OCI-LY1 (cell line): ENCODE results near the gene GALNT17.
"Not testable (repeated sequence)": the region's sequence is repeated elsewhere in the genome, so short reads cannot be mapped to it uniquely, and the experiment has no call there.

ENCODE experiments used
- H2AFZ ChIP-seq: fragments of 200-600 bp; sonication (generic), shearing (Covaris generic); 2 replicates; pipeline ENCODE4 v1.6.0; 2014; ENCODE audit warnings: antibody characterized with exemption, mild to moderate bottlenecking, low read length
- H3F3A ChIP-seq: fragments of 200-600 bp; sonication (generic), shearing (Covaris generic); 2 replicates; pipeline ENCODE4 v1.6.0; 2014; ENCODE audit warnings: mild to moderate bottlenecking, antibody characterized with exemption, low read length, moderate library complexity; ENCODE audit not compliant: insufficient read depth
- H3K27ac ChIP-seq: fragments of 200-600 bp; sonication (generic); 2 replicates; pipeline ENCODE4 v1.5.1; 2014; ENCODE audit warnings: low read length, mixed run types, mild to moderate bottlenecking, low read depth; ENCODE audit not compliant: poor library complexity, severe bottlenecking
- H3K27me3 ChIP-seq: fragments of 200-600 bp; sonication (generic); 2 replicates; pipeline ENCODE4 v1.6.0; 2014; ENCODE audit warnings: antibody characterized with exemption, mild to moderate bottlenecking, low read length, moderate library complexity; ENCODE audit not compliant: insufficient read depth
- H3K36me3 ChIP-seq: fragments of 200-600 bp; sonication (generic); 2 replicates; pipeline ENCODE4 v1.6.1; 2014; ENCODE audit warnings: mild to moderate bottlenecking, antibody characterized with exemption, low read length, moderate library complexity, mixed read lengths; ENCODE audit not compliant: insufficient read depth
- H3K4me1 ChIP-seq: fragments of 200-600 bp; sonication (generic); 2 replicates; pipeline ENCODE4 v1.5.1; 2014; ENCODE audit warnings: mild to moderate bottlenecking, low read length, moderate library complexity; ENCODE audit not compliant: insufficient read depth, severe bottlenecking
- H3K4me2 ChIP-seq: fragments of 200-600 bp; sonication (generic), shearing (Covaris generic); 2 replicates; pipeline ENCODE4 v1.6.1; 2014; ENCODE audit warnings: low read length
- H3K4me3 ChIP-seq: fragments of 200-600 bp; sonication (generic); 2 replicates; pipeline ENCODE4 v1.5.1; 2014; ENCODE audit warnings: low read length, low read depth, mild to moderate bottlenecking, mixed read lengths; ENCODE audit not compliant: poor library complexity, severe bottlenecking
- H3K79me2 ChIP-seq: fragments of 200-600 bp; shearing (Covaris generic); 2 replicates; pipeline ENCODE4 v1.6.1; 2016; ENCODE audit warnings: mixed run types, low read length, mixed read lengths; ENCODE audit not compliant: insufficient read depth
- H3K9ac ChIP-seq: fragments of 200-600 bp; sonication (generic), shearing (Covaris generic); 2 replicates; pipeline ENCODE4 v1.6.1; 2014; ENCODE audit warnings: mild to moderate bottlenecking, low read length, mixed read lengths
- H3K9me2 ChIP-seq: fragments of 200-600 bp; sonication (generic), shearing (Covaris generic); 2 replicates; pipeline ENCODE4 v1.6.1; 2014; ENCODE audit warnings: low read depth, mild to moderate bottlenecking, low read length, mixed read lengths
- H3K9me3 ChIP-seq: fragments of 200-600 bp; shearing (Covaris generic); 2 replicates; pipeline ENCODE4 v1.6.1; 2014; ENCODE audit warnings: low read length, mixed read lengths
- H4K20me1 ChIP-seq: fragments of 200-600 bp; sonication (generic), shearing (Covaris generic); 2 replicates; pipeline ENCODE4 v1.6.0; 2016; ENCODE audit warnings: mild to moderate bottlenecking, low read length; ENCODE audit not compliant: insufficient read depth
- CTCF ChIP-seq: fragments of 200-600 bp; sonication (generic), shearing (Covaris generic); IDR thresholded peaks from 2 replicates; pipeline ENCODE4 v1.5.1; 2017; ENCODE audit warnings: mild to moderate bottlenecking, antibody characterized with exemption, low read length, moderate library complexity, mixed read lengths
- EZH2 ChIP-seq: fragments of 200-600 bp; sonication (generic), shearing (Covaris generic); IDR thresholded peaks from 2 replicates; pipeline ENCODE4 v1.8.0; 2017; ENCODE audit warnings: borderline replicate concordance, mixed run types, mild to moderate bottlenecking, antibody characterized with exemption, low read length, moderate library complexity, mixed read lengths

The GALNT17 gene

GRCh38 chr7:71580027-71580426 lies 448.1 kb downstream of the GALNT17 start:
- Histone ChIP-seq H3F3A (no peaks in the 10 kb centered on the region), H3K27me3 (no peaks in the 10 kb centered on the region), H3K36me3 (no peaks in the 10 kb centered on the region), H4K20me1 (no peaks in the 10 kb centered on the region), H3K4me1 (no peaks in the 10 kb centered on the region), H3K9me2 (no peaks in the 10 kb centered on the region), H3K27ac (no peak overlapping the region), H2AFZ (no peak overlapping the region), H3K4me2 (no peak overlapping the region), H3K79me2 (no peaks in the 10 kb centered on the region), H3K9ac (no peak overlapping the region), H3K9me3 (no peaks in the 10 kb centered on the region), H3K4me3 (no peak overlapping the region)
- TF ChIP-seq EZH2 (no peak), CTCF (no peak)

- Histone ChIP-seq H3K27ac (no peak overlapping the region), H2AFZ (no peak overlapping the region), H3K79me2 (no peaks in the 10 kb centered on the region), H4K20me1 (no peaks in the 10 kb centered on the region), H3F3A (no peaks in the 10 kb centered on the region), H3K27me3 (no peaks in the 10 kb centered on the region), H3K4me3 (no peak overlapping the region), H3K4me1 (no peaks in the 10 kb centered on the region), H3K4me2 (no peak overlapping the region), H3K36me3 (no peaks in the 10 kb centered on the region), H3K9me3 (no peaks in the 10 kb centered on the region), H3K9ac (no peak overlapping the region), H3K9me2 (no peaks in the 10 kb centered on the region; the same call in 1 of the 2 replicates)
- TF ChIP-seq CTCF, result no peak
- TF ChIP-seq EZH2, result no peak
Measured at GRCh38 chr7:71584256-71584655, 452.3 kb downstream of the GALNT17 start.

- no peaks in the 10 kb centered on the region for H3K36me3 ChIP-seq
- no peak overlapping the region for H3K27ac ChIP-seq
- H2AFZ ChIP-seq, result no peak overlapping the region
- H3K4me1 ChIP-seq, result no peaks in the 10 kb centered on the region
- TF ChIP-seq EZH2, result no peak
- no peak for TF ChIP-seq CTCF
- no peaks in the 10 kb centered on the region for H4K20me1 ChIP-seq
- no peaks in the 10 kb centered on the region for H3F3A ChIP-seq
- H3K27me3 ChIP-seq, result no peaks in the 10 kb centered on the region
- no peak overlapping the region for H3K4me3 ChIP-seq
- no peaks in the 10 kb centered on the region for H3K9me2 ChIP-seq
- H3K9ac ChIP-seq, result no peak overlapping the region
- H3K9me3 ChIP-seq, result no peaks in the 10 kb centered on the region
- H3K4me2 ChIP-seq, result no peak overlapping the region
- no peaks in the 10 kb centered on the region for H3K79me2 ChIP-seq
Measured at GRCh38 chr7:71591876-71592275, 459.9 kb downstream of the GALNT17 start.

GRCh38 chr7:71592388-71592787 lies 460.4 kb downstream of the GALNT17 start:
- not testable (repeated sequence) for H3K4me3 ChIP-seq, H2AFZ ChIP-seq, H3K79me2 ChIP-seq, H4K20me1 ChIP-seq, H3K27ac ChIP-seq, H3K36me3 ChIP-seq, H3F3A ChIP-seq, H3K9ac ChIP-seq, H3K4me1 ChIP-seq, H3K4me2 ChIP-seq, H3K27me3 ChIP-seq, H3K9me3 ChIP-seq, H3K9me2 ChIP-seq
